Erythroblast (primary cell): ENCODE measurements around the gene AHCY.

Experiments
- GATA1 ChIP-seq: IDR thresholded peaks from 2 replicates; pipeline ENCODE4 v1.6.1; 2011; ENCODE audit warnings: low read depth, mild to moderate bottlenecking, control low read depth, low read length, moderate library complexity
- POLR2A ChIP-seq: IDR thresholded peaks from 2 replicates; pipeline ENCODE4 v1.6.1; 2011; ENCODE audit warnings: mild to moderate bottlenecking, low read length

- TF ChIP-seq POLR2A (no peak), GATA1 (no peak)
Observed at GRCh38 chr20:34264141-34264540, 39.0 kb downstream of the AHCY start.
